RWPE1 (cell line): Measurements from ENCODE around the gene DNAH1.

Experiments
- CTCF ChIA-PET: fragments of 350-600 bp; sonication (Branson Sonifier 250); formaldehyde crosslinking; extraction: SDS; loops from one replicate; lab custom pipeline; 2021; lab: Yijun Ruan, JAX
- POLR2A ChIA-PET: fragments of 400-600 bp; formaldehyde crosslinking; extraction: SDS; loops from one replicate; lab custom pipeline; 2020; ENCODE audit warnings: antibody characterized with exemption; ENCODE audit not compliant: low non-redundant PET; lab: Yijun Ruan, JAX
- DNase-seq: peaks from one replicate; pipeline ENCODE4 v3.0.0; 2012; ENCODE audit warnings: low spot score
- H3K27ac ChIP-seq: fragments of 450-650 bp; 2 replicates; pipeline ENCODE4 v1.5.1; 2017
- TF ChIP-seq, protein P1 (sequence below): fragments of 450-650 bp; conservative IDR thresholded peaks from 2 replicates; pipeline ENCODE4 v1.5.1; 2017; ENCODE audit warnings: low read depth, mild to moderate bottlenecking

The DNAH1 gene

GRCh38 chr3:52388933-52389332 lies 72.8 kb downstream of the DNAH1 start:
- ChIA-PET POLR2A (no interaction called here), CTCF (interaction anchor here (2.0 kb wide), 1 partner anchor 49 kb away, joined by 6 read pairs; no protein-coding TSS in a partner anchor)
- DNase-seq = no peak
- TF ChIP-seq, protein P1, sequence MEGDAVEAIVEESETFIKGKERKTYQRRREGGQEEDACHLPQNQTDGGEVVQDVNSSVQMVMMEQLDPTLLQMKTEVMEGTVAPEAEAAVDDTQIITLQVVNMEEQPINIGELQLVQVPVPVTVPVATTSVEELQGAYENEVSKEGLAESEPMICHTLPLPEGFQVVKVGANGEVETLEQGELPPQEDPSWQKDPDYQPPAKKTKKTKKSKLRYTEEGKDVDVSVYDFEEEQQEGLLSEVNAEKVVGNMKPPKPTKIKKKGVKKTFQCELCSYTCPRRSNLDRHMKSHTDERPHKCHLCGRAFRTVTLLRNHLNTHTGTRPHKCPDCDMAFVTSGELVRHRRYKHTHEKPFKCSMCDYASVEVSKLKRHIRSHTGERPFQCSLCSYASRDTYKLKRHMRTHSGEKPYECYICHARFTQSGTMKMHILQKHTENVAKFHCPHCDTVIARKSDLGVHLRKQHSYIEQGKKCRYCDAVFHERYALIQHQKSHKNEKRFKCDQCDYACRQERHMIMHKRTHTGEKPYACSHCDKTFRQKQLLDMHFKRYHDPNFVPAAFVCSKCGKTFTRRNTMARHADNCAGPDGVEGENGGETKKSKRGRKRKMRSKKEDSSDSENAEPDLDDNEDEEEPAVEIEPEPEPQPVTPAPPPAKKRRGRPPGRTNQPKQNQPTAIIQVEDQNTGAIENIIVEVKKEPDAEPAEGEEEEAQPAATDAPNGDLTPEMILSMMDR = no peak
- no peak overlapping the region for H3K27ac ChIP-seq

- no peak for DNase-seq
- TF ChIP-seq, protein P1 = no peak
- CTCF ChIA-PET = no interaction called here
- POLR2A ChIA-PET = no interaction called here
- H3K27ac ChIP-seq = no peak overlapping the region
These were observed 75.0 kb downstream of the DNAH1 start for GRCh38 chr3:52391096-52391495.

DNA sequence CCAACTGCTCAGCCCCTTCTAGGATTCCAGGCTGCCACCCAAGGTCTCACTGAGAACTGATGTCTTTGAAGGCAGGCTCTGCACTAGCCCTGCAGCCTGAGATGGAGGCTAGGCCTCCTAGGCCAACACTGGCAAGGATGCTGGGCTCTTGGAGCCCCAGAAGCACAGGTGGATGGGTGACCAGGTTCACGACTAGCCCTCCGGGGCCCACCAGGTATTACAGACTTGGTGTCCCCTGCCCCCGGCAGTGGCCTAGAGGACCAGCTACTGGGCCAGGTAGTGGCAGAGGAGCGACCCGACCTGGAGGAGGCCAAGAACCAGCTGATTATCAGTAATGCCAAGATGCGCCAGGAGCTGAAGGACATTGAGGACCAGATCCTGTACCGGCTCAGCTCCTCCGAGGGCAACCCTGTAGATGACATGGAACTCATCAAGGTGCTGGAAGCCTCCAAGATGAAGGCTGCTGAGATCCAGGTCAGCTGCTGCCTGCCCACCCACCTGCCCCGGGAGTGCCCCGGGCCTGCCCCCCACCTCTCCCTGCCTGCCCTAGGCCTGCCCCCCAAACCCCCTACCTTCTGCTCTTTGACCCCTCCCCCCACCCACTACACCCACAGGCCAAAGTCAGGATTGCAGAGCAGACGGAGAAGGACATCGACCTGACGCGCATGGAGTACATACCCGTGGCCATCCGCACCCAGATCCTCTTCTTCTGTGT lies 76.3 kb downstream of the DNAH1 start:
- ChIA-PET CTCF (no interaction called here), POLR2A (no interaction called here)
- no peak for DNase-seq
- TF ChIP-seq, protein P1 = no peak
- no peak overlapping the region for H3K27ac ChIP-seq

DNA sequence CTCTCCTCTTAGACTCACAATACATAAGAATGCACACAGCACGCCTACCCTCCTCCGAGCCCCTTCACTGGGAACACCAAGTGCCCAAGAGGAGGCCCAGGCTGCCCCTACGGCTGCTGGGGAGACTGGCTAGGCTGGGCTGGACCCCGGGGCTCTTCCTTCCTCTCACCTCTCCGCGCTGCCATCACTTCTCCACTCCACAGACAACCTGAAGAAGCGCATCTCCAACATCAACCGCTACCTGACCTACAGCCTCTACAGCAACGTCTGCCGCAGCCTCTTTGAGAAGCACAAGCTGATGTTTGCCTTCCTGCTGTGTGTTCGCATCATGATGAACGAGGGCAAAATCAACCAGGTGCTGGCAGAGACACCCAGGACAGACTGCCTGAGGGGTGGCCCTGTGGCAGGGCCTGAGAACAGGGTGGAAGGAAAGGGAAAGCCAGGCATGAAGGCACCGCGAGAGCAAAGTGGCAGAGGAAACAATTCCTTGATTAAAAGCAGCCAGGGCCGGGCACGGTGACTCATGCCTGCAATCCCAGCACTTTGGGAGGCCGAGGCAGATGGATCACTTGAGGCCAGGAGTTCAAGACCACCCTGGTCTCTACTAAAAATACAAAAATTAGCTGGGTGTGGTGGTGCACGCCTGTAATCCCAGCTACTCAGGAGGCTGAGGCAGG lies 77.2 kb downstream of the DNAH1 start:
- no peak overlapping the region for H3K27ac ChIP-seq
- POLR2A ChIA-PET = no interaction called here
- CTCF ChIA-PET = no interaction called here
- DNase-seq = no peak
- TF ChIP-seq, protein P1 = no peak

- DNase-seq = no peak
- no peak overlapping the region for H3K27ac ChIP-seq
- TF ChIP-seq, protein P1 = no peak
- ChIA-PET CTCF (no interaction called here), POLR2A (interaction anchor here (0.6 kb wide), 1 partner anchor 197 kb away, joined by 3 read pairs; no protein-coding TSS in a partner anchor)
These were observed 78.0 kb downstream of the DNAH1 start for GRCh38 chr3:52393959-52394670.

- TF ChIP-seq, protein P1 = no peak
- ChIA-PET POLR2A (interaction anchor here (0.6 kb wide), 1 partner anchor 198 kb away, joined by 3 read pairs; no protein-coding TSS in a partner anchor), CTCF (no interaction called here)
- no peak overlapping the region for H3K27ac ChIP-seq
- DNase-seq = no peak
These were observed 78.8 kb downstream of the DNAH1 start for GRCh38 chr3:52394751-52395502.
